Measurements from ENCODE around the gene SZRD1. TPM values are rescaled to one million over a fixed set of nuclear protein-coding genes. Genes with fewer than 3 reads are reported as not detected.

The SZRD1 gene
- total and polyA plus RNA-seq, 4 donors, result 87.9 to 172 (median 119) TPM

DNA sequence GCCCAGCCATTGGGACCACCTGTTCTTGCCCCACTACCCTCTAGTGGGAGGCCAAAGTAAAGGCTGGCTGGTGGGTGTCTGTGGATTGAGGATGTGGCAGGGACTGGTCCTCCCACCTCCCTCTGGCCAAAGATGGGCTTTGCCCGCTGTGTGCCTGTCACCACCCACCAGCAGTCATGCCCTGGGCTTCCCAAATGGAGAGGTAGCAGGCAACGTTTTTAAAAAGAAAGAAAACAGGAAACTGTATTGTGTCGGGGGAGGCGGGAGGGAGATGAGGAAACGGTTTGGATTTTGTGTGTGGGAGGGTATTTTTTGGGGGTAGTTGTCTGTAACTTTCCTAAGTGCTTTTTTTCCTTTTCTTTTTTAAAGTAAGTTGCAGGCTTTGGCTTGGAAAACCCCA is 30.1 kb downstream of the SZRD1 start:
- H3K36me3 ChIP-seq (ENCODE audit: control insufficient read depth in 1 of 2, insufficient read depth in 2 of 2, low read length in 1 of 2), result peaks cover 0 to 6% of the 10 kb centered on the region in 2 donors
- H3K9me3 ChIP-seq (ENCODE audit: control insufficient read depth, low read length), result no peaks in the 10 kb centered on the region
- peaks cover 0 to under 1% of the 10 kb centered on the region in 2 donors for H3K4me1 ChIP-seq (ENCODE audit: control insufficient read depth in 1 of 2, insufficient read depth in 2 of 2, low read length in 2 of 2)
- DNase-seq (peak in 1 of 2 donors; percentile 54), ATAC-seq (ENCODE audit: low FRiP score) (no peak)
- intact Hi-C loops (cut with DNase I), result no loop called here
- no peak overlapping the region for H3K27ac ChIP-seq (ENCODE audit: low read depth in 1 of 2, low read length in 2 of 2)
- no peak overlapping the region for H3K4me3 ChIP-seq (ENCODE audit: low read length in 2 of 2)
- WGBS, 2 donors, result 57% methylated on average over 5 of the region's 5 CpGs
- H3K27me3 ChIP-seq (ENCODE audit: control insufficient read depth in 1 of 2, insufficient read depth in 2 of 2, low read length in 1 of 2), result no peaks in the 10 kb centered on the region

DNA sequence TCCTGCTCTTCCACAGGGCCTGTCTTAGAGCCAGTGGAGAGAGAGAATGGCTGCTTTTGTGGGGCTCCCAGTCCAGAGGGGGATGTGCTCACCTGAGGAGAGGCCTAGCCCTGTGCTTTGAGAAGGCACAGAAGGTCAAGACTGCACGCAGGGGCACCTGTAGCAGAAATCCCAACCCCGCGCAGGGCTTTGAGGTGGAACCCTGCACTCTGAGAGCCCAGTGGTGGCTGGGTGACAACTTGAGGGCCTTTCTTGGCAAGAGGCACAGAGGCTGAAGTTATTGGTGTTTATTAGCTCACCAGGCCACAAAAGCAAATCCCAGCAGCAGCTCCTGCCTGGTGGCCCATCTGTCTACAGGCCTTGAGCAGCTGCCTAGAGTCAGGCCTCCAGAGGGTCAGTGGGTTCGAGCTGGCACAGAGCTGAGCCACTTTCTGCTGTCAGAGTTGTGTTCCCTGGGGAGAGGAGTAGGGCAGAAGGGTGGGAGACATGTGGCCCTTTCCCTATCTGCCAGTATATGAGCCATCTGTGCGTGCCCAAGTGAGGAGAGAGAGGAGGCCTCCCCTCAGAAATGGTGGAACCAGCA is 31.4 kb downstream of the SZRD1 start:
- intact Hi-C loops (cut with DNase I), result no loop called here
- 74 to 85% methylated on average over 5 of the region's 5 CpGs for WGBS, 2 donors
- Histone ChIP-seq H3K9me3 (ENCODE audit: control insufficient read depth, low read length) (no peaks in the 10 kb centered on the region), H3K4me3 (ENCODE audit: low read length in 2 of 2) (no peak overlapping the region), H3K27me3 (ENCODE audit: control insufficient read depth in 1 of 2, insufficient read depth in 2 of 2, low read length in 1 of 2) (no peaks in the 10 kb centered on the region), H3K4me1 (ENCODE audit: control insufficient read depth in 1 of 2, insufficient read depth in 2 of 2, low read length in 2 of 2) (no peaks in the 10 kb centered on the region), H3K36me3 (ENCODE audit: control insufficient read depth in 1 of 2, insufficient read depth in 2 of 2, low read length in 1 of 2) (peaks cover 0 to 6% of the 10 kb centered on the region in 2 donors), H3K27ac (ENCODE audit: low read depth in 1 of 2, low read length in 2 of 2) (no peak overlapping the region)
- ATAC-seq (ENCODE audit: low FRiP score) (no peak), DNase-seq (no peak)

DNA sequence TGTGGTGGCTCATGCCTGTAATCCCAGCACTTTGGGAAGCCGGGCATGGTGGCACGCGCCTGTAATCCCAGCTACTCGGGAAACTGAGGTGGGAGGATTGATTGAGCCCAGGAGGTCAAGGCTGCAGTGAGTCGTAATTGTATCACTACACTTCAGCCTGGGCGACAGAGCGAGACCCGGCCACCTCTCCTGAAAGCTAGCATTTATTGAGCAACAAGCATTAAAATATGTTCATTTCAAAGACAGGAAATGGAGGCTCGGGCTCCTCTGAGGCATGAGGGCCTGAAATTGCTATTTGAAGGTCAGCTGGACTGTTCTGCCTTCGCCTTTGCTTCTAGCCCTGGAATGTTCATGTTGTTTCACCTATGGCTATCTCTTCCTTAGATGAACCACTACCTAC is 35.7 kb downstream of the SZRD1 start:
- ATAC-seq (ENCODE audit: low FRiP score) (no peak), DNase-seq (no peak)
- H3K4me3 ChIP-seq (ENCODE audit: low read length in 2 of 2), result no peak overlapping the region
- H3K27me3 ChIP-seq (ENCODE audit: control insufficient read depth in 1 of 2, insufficient read depth in 2 of 2, low read length in 1 of 2), result no peaks in the 10 kb centered on the region
- no peaks in the 10 kb centered on the region for H3K4me1 ChIP-seq (ENCODE audit: control insufficient read depth in 1 of 2, insufficient read depth in 2 of 2, low read length in 2 of 2)
- H3K36me3 ChIP-seq (ENCODE audit: control insufficient read depth in 1 of 2, insufficient read depth in 2 of 2, low read length in 1 of 2), result no peaks in the 10 kb centered on the region
- WGBS, 2 donors, result 86 to 90% methylated on average over 10 of the region's 10 CpGs
- no peaks in the 10 kb centered on the region for H3K9me3 ChIP-seq (ENCODE audit: control insufficient read depth, low read length)
- H3K27ac ChIP-seq (ENCODE audit: low read depth in 1 of 2, low read length in 2 of 2), result no peak overlapping the region
- intact Hi-C loops (cut with DNase I), result no loop called here

DNA sequence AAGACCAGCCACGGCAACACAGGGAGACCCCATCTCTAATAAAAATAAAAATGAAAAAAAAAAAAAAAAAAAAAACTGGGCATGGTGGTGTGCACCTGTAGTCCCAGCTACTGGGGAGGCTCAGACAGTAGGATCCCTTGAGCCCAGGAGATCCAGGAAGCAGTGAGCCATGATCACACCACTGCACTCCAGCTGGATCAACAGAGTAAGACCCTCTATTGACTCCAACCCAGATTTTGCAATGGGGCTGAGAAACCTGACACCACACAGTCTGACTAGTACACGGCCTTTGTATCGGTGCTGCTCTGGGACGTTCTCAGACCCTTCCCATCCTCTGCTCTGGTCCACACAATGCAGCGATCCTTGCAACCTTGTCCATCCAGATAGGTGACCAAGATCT is 38.4 kb downstream of the SZRD1 start:
- no peak overlapping the region for H3K27ac ChIP-seq (ENCODE audit: low read depth in 1 of 2, low read length in 2 of 2)
- no peaks in the 10 kb centered on the region for H3K36me3 ChIP-seq (ENCODE audit: control insufficient read depth in 1 of 2, insufficient read depth in 2 of 2, low read length in 1 of 2)
- H3K4me3 ChIP-seq (ENCODE audit: low read length in 2 of 2), result no peak overlapping the region
- WGBS, 2 donors, result 65 to 69% methylated on average over 5 of the region's 5 CpGs
- intact Hi-C loops (cut with DNase I), result no loop called here
- no peaks in the 10 kb centered on the region for H3K27me3 ChIP-seq (ENCODE audit: control insufficient read depth in 1 of 2, insufficient read depth in 2 of 2, low read length in 1 of 2)
- H3K9me3 ChIP-seq (ENCODE audit: control insufficient read depth, low read length), result no peaks in the 10 kb centered on the region
- H3K4me1 ChIP-seq (ENCODE audit: control insufficient read depth in 1 of 2, insufficient read depth in 2 of 2, low read length in 2 of 2), result no peaks in the 10 kb centered on the region
- no peak for ATAC-seq (ENCODE audit: low FRiP score)
- DNase-seq, result no peak

DNA sequence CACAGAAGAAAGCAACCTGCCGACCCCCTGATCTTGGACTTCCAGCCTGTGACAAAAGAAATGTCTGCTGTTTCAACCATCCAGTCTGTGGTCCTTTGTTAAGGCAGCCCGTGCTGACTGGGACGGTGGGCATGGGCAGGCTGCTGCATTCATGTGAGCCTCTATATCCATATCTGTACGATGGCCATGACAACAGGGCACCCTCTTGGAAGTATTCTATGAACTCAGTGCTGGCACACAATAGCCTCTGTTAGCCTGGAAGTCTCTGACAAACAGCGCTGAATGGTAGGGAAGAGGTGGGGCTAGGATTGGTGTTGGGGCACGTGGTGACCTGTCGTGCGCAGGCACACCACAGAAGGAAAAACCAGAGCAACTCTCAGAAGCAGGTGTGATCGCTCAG is 39.8 kb downstream of the SZRD1 start:
- Histone ChIP-seq H3K4me1 (ENCODE audit: control insufficient read depth in 1 of 2, insufficient read depth in 2 of 2, low read length in 2 of 2) (no peaks in the 10 kb centered on the region), H3K27ac (ENCODE audit: low read depth in 1 of 2, low read length in 2 of 2) (no peak overlapping the region), H3K9me3 (ENCODE audit: control insufficient read depth, low read length) (no peaks in the 10 kb centered on the region), H3K36me3 (ENCODE audit: control insufficient read depth in 1 of 2, insufficient read depth in 2 of 2, low read length in 1 of 2) (no peaks in the 10 kb centered on the region), H3K4me3 (ENCODE audit: low read length in 2 of 2) (no peak overlapping the region), H3K27me3 (ENCODE audit: control insufficient read depth in 1 of 2, insufficient read depth in 2 of 2, low read length in 1 of 2) (no peaks in the 10 kb centered on the region)
- 93 to 94% methylated on average over 9 of the region's 9 CpGs for WGBS, 2 donors
- intact Hi-C loops (cut with DNase I), result no loop called here
- DNase-seq (no peak), ATAC-seq (ENCODE audit: low FRiP score) (no peak)

DNA sequence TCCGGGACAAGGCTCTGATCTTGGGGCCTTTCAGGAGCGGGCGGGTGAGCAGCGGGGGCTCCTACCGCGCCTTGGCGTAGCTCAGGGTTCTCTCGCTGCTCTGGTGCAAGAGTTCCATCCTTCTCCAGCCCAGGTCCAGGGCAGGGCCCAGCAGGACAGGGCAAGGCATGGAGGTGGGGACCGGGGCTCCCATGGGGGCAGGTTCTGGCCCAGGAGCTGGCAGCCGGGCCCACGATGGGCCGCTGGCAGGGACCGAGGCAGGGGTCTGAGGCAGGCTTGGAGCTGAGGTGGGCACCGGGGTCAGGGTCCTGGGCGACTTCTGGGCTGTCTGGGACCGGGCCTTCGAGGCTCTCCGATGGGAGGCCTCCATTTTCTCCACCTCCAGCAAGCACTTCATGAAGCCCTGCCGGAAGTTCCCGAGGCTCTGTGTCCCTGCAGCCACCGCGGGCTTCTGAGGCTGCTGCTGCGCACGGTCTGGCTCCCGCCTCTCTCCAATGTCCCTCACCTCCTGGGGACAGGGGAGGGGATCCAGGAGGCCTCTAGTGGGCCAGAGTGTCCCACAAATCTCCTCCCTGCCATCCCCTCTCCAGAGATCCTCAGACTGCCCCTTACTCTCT is 42.6 kb downstream of the SZRD1 start:
- DNase-seq, result no peak
- no peaks in the 10 kb centered on the region for H3K27me3 ChIP-seq (ENCODE audit: control insufficient read depth in 1 of 2, insufficient read depth in 2 of 2, low read length in 1 of 2)
- 89% methylated on average over 23 to 25 of the region's 25 CpGs for WGBS, 2 donors
- no peaks in the 10 kb centered on the region for H3K4me1 ChIP-seq (ENCODE audit: control insufficient read depth in 1 of 2, insufficient read depth in 2 of 2, low read length in 2 of 2)
- H3K36me3 ChIP-seq (ENCODE audit: control insufficient read depth in 1 of 2, insufficient read depth in 2 of 2, low read length in 1 of 2), result no peaks in the 10 kb centered on the region
- ATAC-seq (ENCODE audit: low FRiP score), result no peak
- no peak overlapping the region for H3K4me3 ChIP-seq (ENCODE audit: low read length in 2 of 2)
- no peak overlapping the region for H3K27ac ChIP-seq (ENCODE audit: low read depth in 1 of 2, low read length in 2 of 2)
- intact Hi-C loops (cut with DNase I), result no loop called here
- no peaks in the 10 kb centered on the region for H3K9me3 ChIP-seq (ENCODE audit: control insufficient read depth, low read length)

DNA sequence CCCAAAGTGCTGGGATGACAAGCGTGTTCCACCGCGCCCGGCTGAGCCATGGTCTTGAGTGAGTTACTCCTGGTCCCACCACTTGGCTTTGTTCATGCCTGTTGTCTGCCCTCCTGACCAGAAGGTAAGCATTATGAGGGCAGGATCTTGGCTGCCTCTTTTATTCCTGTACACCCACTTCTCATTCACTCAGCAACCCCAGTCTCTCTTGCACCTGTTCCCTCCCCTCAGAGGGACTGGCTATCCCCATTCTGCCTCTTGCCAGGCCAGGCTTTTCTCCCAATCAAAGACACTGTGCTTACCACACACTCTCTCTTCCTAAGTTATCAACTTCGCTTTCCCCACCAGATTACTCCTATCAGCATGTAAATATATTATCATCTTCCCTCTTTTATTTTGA is 43.8 kb downstream of the SZRD1 start:
- 97% methylated on average over 5 of the region's 5 CpGs for WGBS, 2 donors
- no peaks in the 10 kb centered on the region for H3K27me3 ChIP-seq (ENCODE audit: control insufficient read depth in 1 of 2, insufficient read depth in 2 of 2, low read length in 1 of 2)
- intact Hi-C loops (cut with DNase I), result no loop called here
- DNase-seq (no peak), ATAC-seq (ENCODE audit: low FRiP score) (no peak)
- no peaks in the 10 kb centered on the region for H3K9me3 ChIP-seq (ENCODE audit: control insufficient read depth, low read length)
- no peak overlapping the region for H3K27ac ChIP-seq (ENCODE audit: low read depth in 1 of 2, low read length in 2 of 2)
- no peak overlapping the region for H3K4me3 ChIP-seq (ENCODE audit: low read length in 2 of 2)
- H3K4me1 ChIP-seq (ENCODE audit: control insufficient read depth in 1 of 2, insufficient read depth in 2 of 2, low read length in 2 of 2), result no peaks in the 10 kb centered on the region
- no peaks in the 10 kb centered on the region for H3K36me3 ChIP-seq (ENCODE audit: control insufficient read depth in 1 of 2, insufficient read depth in 2 of 2, low read length in 1 of 2)

DNA sequence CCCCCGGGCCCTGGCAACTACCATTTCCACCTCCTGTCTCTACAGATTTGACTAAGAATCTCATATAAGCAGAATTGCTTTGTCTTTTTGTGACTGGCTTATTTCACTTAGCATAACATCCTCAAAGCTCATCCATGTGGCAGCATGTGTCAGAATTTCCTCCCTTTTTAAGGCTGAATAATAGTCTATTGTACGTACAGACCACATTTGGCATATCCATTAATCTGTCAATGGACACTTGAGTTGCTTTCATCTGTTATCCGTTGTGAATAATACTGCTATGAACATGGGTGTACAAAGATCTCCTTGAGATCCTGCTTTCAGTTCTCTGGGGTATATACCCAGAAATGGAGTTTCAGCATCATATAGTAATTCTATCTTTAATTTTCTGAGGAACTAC is 46.1 kb downstream of the SZRD1 start:
- DNase-seq (no peak), ATAC-seq (ENCODE audit: low FRiP score) (no peak)
- Histone ChIP-seq H3K4me1 (ENCODE audit: control insufficient read depth in 1 of 2, insufficient read depth in 2 of 2, low read length in 2 of 2) (no peaks in the 10 kb centered on the region), H3K36me3 (ENCODE audit: control insufficient read depth in 1 of 2, insufficient read depth in 2 of 2, low read length in 1 of 2) (no peaks in the 10 kb centered on the region), H3K27ac (ENCODE audit: low read depth in 1 of 2, low read length in 2 of 2) (no peak overlapping the region), H3K9me3 (ENCODE audit: control insufficient read depth, low read length) (no peaks in the 10 kb centered on the region), H3K27me3 (ENCODE audit: control insufficient read depth in 1 of 2, insufficient read depth in 2 of 2, low read length in 1 of 2) (no peaks in the 10 kb centered on the region), H3K4me3 (ENCODE audit: low read length in 2 of 2) (no peak overlapping the region)
- WGBS, 2 donors, result 89 to 94% methylated on average over 3 of the region's 3 CpGs
- intact Hi-C loops (cut with DNase I), result no loop called here

DNA sequence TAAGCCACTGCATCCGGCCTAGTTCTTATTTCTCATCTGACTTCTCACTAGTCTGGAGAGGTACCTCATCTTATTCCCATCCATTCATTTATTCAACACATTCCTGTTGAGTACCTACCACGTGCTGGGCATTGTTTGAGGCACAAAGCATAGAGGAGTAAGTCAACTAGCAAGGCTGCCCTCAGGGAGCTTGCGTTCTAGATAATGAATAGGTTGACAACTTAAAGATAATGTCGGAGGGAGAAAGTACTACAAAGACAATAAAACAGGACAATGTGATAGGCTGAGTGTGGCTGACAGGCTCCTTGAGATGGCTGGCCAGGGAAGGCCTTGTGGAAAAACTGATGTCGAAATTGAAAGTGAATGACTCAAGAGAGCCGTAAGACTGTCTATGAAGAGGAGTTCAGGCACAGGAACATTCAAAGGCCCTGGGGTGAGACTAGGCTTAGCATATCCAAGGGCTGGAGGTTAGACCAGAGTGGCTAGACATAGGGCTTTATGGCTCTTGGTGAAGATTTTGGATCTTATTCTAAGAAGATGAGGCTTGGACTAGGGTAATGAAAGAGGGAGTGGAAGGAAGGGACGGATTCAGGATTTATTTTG is 51.9 kb downstream of the SZRD1 start:
- DNase-seq (no peak), ATAC-seq (ENCODE audit: low FRiP score) (no peak)
- WGBS, 2 donors, result 87 to 91% methylated on average over 7 of the region's 7 CpGs
- Histone ChIP-seq H3K27me3 (ENCODE audit: control insufficient read depth in 1 of 2, insufficient read depth in 2 of 2, low read length in 1 of 2) (no peaks in the 10 kb centered on the region), H3K27ac (ENCODE audit: low read depth in 1 of 2, low read length in 2 of 2) (no peak overlapping the region), H3K4me3 (ENCODE audit: low read length in 2 of 2) (no peak overlapping the region), H3K9me3 (ENCODE audit: control insufficient read depth, low read length) (no peaks in the 10 kb centered on the region), H3K4me1 (ENCODE audit: control insufficient read depth in 1 of 2, insufficient read depth in 2 of 2, low read length in 2 of 2) (no peaks in the 10 kb centered on the region), H3K36me3 (ENCODE audit: control insufficient read depth in 1 of 2, insufficient read depth in 2 of 2, low read length in 1 of 2) (no peaks in the 10 kb centered on the region)
- intact Hi-C loops (cut with DNase I), result no loop called here

Measured in aorta (tissue), 5 donors.